GM21737 (cell line): Measurements from ENCODE around the gene LMTK2.

Experiments
- ATAC-seq: cut with Tn5 transposase; IDR thresholded peaks from one replicate; pipeline ENCODE4 v1.9.1; 2021; ENCODE audit warnings: mild to moderate bottlenecking, moderate library complexity; ENCODE audit not compliant: unreplicated experiment

The LMTK2 gene

GRCh38 chr7:98136423-98136822 lies 29.8 kb downstream of the LMTK2 start:
- no peak for ATAC-seq

DNA sequence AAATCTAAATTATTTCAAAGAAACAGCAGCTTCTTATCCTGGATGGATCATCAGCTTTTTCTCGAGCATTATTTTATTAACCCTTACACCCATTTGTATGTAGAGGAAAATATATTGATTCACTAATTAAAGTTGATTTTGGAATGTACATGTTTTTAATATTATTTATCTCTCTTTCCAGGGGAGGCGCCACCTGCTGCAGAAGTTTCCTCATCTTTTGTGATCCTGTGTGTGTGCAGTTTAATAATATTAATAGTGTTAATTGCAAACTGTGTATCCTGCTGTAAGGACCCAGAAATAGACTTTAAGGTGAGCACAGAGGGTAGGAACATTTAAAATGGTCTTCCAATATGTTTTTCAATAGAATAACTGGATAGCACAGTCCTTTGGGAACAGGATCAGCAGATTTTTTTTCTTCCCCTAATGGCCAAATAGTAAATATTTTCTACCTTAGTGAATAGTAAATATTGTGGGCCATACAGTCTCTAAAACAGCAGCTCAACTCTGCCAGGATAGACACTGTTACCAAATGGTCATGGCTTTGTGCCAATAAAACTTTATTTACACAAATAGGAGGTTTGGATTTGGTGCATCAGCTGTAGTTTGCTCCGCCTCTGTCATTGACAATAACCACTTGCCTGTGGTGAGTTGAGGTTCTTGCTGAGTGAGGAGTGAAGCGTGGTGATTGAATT lies 30.6 kb downstream of the LMTK2 start:
- ATAC-seq, result no peak

GRCh38 chr7:98137826-98138151 lies 31.1 kb downstream of the LMTK2 start:
- peak; percentile 66 for ATAC-seq

DNA sequence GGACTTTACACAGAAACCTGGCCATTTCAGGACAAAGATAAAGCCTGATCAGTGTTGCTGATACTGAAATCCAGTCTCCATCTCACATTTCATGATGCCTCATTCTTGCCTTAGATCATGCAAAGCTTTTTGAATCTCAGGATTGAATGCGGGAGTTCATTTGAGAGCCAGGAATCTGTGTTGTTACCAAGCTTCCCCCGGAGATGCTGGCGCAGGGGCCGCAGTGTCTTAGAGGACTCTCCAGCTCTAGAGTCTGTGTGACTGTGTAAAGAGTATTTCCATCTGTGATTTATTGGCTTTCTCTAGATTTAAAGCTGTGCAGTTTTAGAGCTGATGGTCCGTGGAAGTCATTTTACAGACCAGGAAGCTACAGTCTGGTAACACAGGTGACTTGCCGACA lies 32.0 kb downstream of the LMTK2 start:
- ATAC-seq, result no peak

GRCh38 chr7:98142658-98143057 lies 36.0 kb downstream of the LMTK2 start:
- no peak for ATAC-seq

DNA sequence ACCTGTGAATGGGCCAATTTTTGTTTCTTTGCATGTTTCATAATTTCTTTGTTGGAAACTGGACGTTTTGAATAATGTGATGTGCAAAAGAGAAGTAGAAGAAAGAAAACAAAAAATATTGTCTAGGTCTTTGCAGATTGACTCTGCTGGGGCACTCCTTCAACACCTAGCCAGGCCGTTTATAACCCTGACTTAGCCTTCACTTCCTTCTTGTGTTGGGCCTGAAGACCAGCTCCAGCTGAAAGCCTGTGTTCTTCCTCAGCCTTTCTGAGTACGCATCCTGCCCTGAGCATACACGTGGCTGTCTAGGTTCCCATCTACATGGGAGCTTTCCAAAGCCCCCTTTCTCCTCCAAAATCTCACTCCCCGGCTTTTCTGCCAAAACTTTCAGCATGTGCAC lies 41.9 kb downstream of the LMTK2 start:
- no peak for ATAC-seq

- no peak for ATAC-seq
Observed at GRCh38 chr7:98149116-98149692, 42.5 kb downstream of the LMTK2 start.

- no peak for ATAC-seq
Observed at GRCh38 chr7:98151884-98152283, 45.2 kb downstream of the LMTK2 start.

DNA sequence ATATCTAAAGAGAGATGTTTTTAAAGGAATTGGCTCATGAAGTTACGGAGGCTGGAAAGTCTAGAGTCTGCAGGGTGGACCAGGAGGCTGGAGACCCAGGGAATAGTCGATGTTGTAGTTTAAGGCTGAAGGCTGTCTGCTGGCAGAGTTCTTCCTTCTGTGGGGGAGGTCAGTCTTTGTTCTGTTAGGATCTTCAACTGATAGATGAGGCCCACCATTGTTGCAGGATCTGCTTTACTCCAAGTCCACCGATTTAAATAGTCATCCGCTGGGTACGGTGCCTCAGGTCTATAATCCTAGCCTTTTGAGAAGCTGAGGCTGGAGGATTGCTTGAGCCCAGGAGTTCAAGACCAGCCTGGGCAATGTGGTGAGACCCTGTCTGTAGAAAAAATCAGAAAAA lies 50.0 kb downstream of the LMTK2 start:
- ATAC-seq, result no peak

DNA sequence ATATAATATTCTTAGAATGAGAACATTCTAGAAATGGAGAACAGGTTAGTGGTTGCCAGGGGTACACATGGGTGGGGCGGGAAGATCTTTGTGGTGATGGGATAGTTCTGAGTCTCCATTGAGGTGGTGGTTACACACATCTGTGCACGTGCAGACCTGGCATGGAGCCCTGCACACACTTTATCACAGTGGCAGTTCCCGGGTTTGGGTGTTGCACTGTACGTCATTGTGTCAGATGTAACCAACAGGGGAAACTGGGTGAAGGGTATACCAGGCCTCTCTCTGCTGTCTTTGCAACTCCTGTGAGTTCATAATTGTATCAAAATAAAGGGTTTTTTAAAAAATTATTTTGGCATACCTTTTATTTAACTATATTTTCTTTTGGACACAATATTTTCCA lies 51.1 kb downstream of the LMTK2 start:
- no peak for ATAC-seq

DNA sequence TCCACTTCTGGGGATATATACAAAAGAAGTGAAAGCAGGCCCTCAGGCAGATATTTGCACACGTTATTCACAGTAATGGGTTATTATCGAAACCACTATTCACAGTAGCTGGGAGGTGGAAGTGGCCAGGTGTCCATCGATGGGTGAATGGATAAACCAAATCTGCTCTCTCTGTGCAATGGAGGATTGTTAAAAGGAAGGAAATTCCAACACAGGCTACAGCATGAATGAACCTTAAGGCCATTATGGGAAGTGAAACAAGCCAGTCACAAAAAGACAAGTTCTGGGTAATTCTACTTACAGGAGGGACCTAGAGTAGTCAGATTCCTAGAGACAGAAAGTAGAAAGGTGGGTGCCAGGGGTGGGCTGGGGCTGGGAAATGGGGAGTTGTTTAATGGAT lies 56.1 kb downstream of the LMTK2 start:
- ATAC-seq, result no peak

DNA sequence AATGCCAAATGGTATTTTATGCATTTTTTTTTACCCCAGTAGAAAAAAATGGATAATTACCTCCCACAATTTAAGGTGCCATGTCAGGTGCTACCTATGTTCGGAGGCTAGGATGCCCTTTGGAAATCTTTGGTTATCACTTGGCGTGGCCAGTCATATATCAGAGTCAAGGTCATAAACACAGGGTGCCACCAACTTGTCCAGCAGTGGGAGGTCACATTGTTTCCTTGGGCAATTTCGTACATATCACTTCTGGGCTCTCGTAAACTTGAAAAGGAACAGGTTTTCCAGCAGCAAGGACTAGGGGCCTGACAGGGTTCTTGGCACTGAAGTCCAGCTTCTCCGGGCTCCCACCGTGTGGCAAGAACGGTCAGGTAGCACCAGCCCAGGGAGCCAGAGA lies 56.6 kb downstream of the LMTK2 start:
- ATAC-seq, result no peak

DNA sequence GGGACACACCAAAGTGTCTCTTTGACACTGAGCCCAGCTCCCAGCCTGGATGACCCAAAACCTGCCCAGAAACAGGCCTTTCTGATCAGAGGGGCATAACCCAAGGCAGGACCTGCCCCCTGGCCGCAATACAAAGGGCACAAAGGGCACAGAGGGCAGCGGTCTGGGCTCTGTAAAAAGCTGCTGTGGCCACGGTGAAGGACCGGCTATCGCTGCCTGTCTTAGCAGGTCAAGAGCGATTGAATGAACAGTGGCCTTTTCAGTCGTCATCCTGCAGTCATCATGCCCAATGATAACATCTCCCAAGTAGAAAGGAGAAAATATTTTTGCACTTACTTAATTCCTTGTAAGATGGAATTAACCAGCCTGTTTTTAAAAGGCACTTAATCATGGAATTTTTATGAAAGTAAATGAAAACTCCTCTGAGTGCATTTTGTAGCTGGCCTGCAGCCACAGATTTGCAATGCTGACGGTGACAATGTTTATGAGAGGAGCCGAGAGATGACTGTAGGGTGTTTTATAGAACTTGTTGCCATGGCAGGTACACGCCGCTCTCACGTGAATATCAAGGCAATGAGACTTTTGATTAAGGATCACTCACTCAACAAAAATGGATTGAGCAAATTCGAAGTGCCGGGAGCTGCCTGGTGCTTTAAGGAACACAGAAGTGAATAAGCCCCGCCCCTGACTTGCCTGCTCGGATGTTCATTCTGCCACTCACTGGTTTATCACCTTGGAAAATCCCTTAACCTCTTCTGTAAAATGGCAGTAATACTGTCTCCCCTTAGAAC lies 57.2 kb downstream of the LMTK2 start:
- no peak for ATAC-seq

- no peak for ATAC-seq
Observed at GRCh38 chr7:98165827-98166667, 59.4 kb downstream of the LMTK2 start.

- no peak for ATAC-seq
Observed at GRCh38 chr7:98166668-98166970, 60.0 kb downstream of the LMTK2 start.

DNA sequence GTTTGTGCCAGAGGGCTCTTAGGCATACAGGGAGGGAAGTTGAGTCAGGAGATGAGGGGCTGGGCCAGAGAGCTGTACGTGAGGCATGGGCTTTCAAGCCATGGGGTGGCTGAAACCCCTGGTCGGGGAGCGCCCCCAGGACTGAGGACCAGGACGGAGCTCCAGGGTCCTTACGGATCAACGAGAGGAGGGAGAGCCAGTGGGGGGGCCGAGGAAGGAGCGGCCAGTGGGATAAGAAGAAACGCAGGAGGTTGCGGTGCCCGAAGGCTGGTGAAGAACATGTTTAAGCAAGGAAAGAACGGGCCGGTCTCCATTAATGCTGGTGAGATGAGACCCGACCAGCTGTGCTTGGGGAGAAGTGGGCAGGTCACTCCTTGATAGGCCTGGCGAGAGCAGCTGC lies 61.0 kb downstream of the LMTK2 start:
- no peak for ATAC-seq

DNA sequence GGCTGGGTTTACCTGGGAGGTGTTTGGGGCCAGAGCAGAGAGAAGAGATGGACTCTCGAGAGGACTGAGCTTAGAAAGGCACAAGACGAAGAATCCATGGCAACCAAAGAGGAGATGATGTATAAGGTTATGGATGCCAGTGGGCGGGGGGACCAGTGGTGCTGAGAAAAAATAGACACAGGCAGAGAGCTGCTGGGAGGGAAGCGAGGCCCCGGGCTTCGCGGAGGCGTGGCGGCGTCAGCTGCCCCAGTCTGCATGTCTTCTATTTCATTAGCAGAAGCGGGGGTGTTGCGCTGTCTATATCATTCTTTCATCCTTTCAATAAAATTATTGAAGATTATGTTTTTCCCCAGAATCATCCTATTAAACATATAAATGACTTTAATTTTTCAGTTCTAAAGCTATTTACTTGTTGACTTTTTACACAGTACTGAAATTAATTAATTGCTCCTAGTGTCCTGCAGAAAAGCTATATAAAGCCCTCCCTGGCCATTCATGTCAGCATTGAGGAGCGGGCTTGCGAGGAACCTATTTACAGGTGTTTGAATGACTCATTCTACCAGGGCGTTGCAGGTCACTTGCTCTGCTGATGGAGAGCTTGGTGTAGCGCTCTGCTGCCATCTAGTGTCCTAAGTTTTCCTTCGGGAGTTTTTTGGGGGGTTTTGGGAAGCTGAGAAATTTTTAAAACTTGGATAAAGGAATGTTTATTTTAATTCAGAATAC lies 61.7 kb downstream of the LMTK2 start:
- ATAC-seq, result peak; percentile 79

DNA sequence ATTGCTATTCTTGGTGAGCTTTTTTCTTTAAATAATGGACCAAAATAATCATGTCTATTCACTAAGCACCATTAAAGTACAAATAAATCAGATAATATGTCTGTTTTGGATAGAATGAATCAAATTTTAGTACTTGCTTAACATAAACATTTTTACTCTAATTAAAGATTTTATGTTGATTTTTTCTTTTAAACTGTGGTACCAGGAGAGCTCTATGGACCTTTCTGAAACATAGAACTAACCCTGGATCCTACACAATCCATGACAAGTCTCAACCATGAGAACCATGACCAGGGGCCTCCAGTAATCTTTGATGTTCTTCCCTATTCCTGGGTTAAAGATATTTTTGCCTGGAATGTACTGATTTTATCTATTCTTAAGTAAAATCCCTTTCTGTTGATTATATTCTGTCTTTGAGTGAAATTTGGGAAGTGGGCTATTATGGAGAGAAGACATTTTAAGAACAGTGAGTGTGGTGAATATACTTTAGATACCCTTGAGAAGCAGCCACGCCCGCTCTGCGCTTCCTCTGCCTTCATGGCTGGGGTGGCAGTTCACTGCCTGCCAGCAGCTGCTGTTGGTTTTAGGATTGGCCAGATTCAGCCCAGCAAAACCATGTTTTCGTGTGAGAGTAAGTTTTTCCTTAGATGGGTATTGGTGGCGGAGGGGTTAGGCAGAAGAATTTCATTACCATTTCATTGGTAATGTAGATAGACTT lies 62.4 kb downstream of the LMTK2 start:
- no peak for ATAC-seq

- ATAC-seq, result no peak
Observed at GRCh38 chr7:98170966-98171365, 64.3 kb downstream of the LMTK2 start.

GRCh38 chr7:98171449-98171848 lies 64.8 kb downstream of the LMTK2 start:
- no peak for ATAC-seq
